C4-2B (cell line): ENCODE measurements around the gene NRG2.

ENCODE experiments used
- H3K27ac ChIP-seq: fragments of 450-650 bp; 2 replicates; pipeline ENCODE4 v1.5.1; 2017
- CTCF ChIP-seq: fragments of 450-650 bp; conservative IDR thresholded peaks from 2 replicates; pipeline ENCODE4 v1.5.1; 2017; ENCODE audit warnings: mild to moderate bottlenecking
- ZFX ChIP-seq: fragments of 450-650 bp; IDR thresholded peaks from 2 replicates; pipeline ENCODE4 v1.6.1; 2017

Gene NRG2

GRCh38 chr5:139910036-139910435 is 133.1 kb downstream of the NRG2 start:
- TF ChIP-seq CTCF (no peak), ZFX (no peak)
- H3K27ac ChIP-seq = no peak overlapping the region

- no peak for TF ChIP-seq ZFX
- H3K27ac ChIP-seq = no peak overlapping the region
Measured at GRCh38 chr5:139908749-139909148, 134.3 kb downstream of the NRG2 start.

GRCh38 chr5:139906661-139907060 is 136.4 kb downstream of the NRG2 start:
- no peak overlapping the region for H3K27ac ChIP-seq
- TF ChIP-seq CTCF = no peak
- no peak for TF ChIP-seq ZFX

- TF ChIP-seq CTCF (no peak), ZFX (no peak)
- no peak overlapping the region for H3K27ac ChIP-seq
Measured at GRCh38 chr5:139904816-139905661, 138.1 kb downstream of the NRG2 start.

- no peak overlapping the region for H3K27ac ChIP-seq
- TF ChIP-seq CTCF (no peak), ZFX (no peak)
Measured at GRCh38 chr5:139904566-139904815, 138.6 kb downstream of the NRG2 start.

GRCh38 chr5:139903795-139904565 is 139.1 kb downstream of the NRG2 start:
- TF ChIP-seq CTCF (no peak), ZFX (no peak)
- H3K27ac ChIP-seq = no peak overlapping the region

- H3K27ac ChIP-seq = no peak overlapping the region
- TF ChIP-seq ZFX = no peak
Measured at GRCh38 chr5:139903450-139903794, 139.7 kb downstream of the NRG2 start.

GRCh38 chr5:139901986-139902385 is 141.1 kb downstream of the NRG2 start:
- TF ChIP-seq ZFX (no peak), CTCF (no peak)
- no peak overlapping the region for H3K27ac ChIP-seq
